Adipocyte (in vitro differentiated cells): ENCODE results near the gene CHD5.

ENCODE experiments used
- DNase-seq: peaks from one replicate; pipeline ENCODE4 v3.0.0-alpha.2; 2015; ENCODE audit warnings: low read depth
- H3K27me3 ChIP-seq: replicated peaks from 2 replicates; pipeline ENCODE4 v1.7.0; 2013; ENCODE audit warnings: mild to moderate bottlenecking, low read length, moderate library complexity; ENCODE audit not compliant: control insufficient read depth, insufficient read depth
- H3K36me3 ChIP-seq: 2 replicates; pipeline ENCODE4 v1.7.0; 2013; ENCODE audit warnings: low read length, mild to moderate bottlenecking, moderate library complexity; ENCODE audit not compliant: control insufficient read depth, insufficient read depth, severe bottlenecking
- H3K4me1 ChIP-seq: 2 replicates; pipeline ENCODE4 v1.7.0; 2013; ENCODE audit warnings: mild to moderate bottlenecking, low read length, moderate library complexity; ENCODE audit not compliant: control insufficient read depth, insufficient read depth
- H3K4me3 ChIP-seq: 2 replicates; pipeline ENCODE4 v1.7.0; 2013; ENCODE audit warnings: mild to moderate bottlenecking, low read length, moderate library complexity
- H3K9ac ChIP-seq: 2 replicates; pipeline ENCODE4 v1.7.0; 2013; ENCODE audit warnings: mild to moderate bottlenecking, low read length, moderate library complexity
- H3K9me3 ChIP-seq: 2 replicates; pipeline ENCODE4 v1.7.0; 2013; ENCODE audit warnings: mild to moderate bottlenecking, low read length, moderate library complexity; ENCODE audit not compliant: control insufficient read depth

The CHD5 gene

DNA sequence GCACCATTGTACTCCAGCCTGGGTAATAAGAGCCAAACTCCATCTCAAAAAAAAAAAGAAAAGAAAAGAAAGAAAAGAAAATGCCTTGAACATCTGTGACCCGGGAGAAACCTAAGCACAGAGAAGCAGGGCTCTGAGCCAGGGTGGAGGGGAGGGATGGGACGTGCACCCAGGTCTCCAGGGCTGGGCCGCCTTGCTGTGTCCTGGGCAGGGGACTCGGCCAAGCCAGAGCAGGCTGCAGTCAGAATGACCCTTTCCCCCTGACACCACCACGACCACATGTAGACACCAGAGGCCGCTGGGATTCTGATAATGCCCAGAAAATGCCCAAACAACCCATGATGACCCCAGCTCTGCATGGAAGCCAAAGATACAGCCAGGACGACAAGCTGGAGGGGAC lies 17.8 kb downstream of the CHD5 start:
- Histone ChIP-seq H3K9ac (no peak overlapping the region), H3K4me1 (no peaks in the 10 kb centered on the region), H3K9me3 (no peaks in the 10 kb centered on the region), H3K27me3 (peaks cover 52% of the 10 kb centered on the region), H3K4me3 (no peak overlapping the region), H3K36me3 (no peaks in the 10 kb centered on the region)
- no peak for DNase-seq

DNA sequence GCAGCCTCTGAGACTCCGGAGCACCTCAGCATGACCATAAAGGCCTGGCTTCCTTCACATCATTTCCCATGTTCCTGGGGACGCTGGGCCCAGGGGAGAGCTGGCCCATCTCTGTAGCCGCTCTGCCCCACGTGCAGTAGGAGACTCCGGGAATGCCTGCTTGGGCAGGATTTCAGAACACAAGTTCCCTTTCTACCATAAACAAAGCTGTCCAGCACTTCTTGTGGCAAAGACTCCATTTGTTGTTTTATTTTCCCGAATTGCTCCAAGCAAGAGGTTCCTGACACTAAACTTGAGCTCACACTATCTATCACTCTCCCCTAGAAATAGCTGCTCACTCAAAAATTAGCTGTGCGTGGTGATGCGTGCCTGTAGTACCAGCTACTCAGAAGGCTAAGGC lies 21.9 kb downstream of the CHD5 start:
- no peak overlapping the region for H3K4me3 ChIP-seq
- peaks cover 32% of the 10 kb centered on the region for H3K27me3 ChIP-seq
- DNase-seq, result no peak
- no peak overlapping the region for H3K9ac ChIP-seq
- H3K36me3 ChIP-seq, result no peaks in the 10 kb centered on the region
- H3K4me1 ChIP-seq, result no peaks in the 10 kb centered on the region
- no peaks in the 10 kb centered on the region for H3K9me3 ChIP-seq

DNA sequence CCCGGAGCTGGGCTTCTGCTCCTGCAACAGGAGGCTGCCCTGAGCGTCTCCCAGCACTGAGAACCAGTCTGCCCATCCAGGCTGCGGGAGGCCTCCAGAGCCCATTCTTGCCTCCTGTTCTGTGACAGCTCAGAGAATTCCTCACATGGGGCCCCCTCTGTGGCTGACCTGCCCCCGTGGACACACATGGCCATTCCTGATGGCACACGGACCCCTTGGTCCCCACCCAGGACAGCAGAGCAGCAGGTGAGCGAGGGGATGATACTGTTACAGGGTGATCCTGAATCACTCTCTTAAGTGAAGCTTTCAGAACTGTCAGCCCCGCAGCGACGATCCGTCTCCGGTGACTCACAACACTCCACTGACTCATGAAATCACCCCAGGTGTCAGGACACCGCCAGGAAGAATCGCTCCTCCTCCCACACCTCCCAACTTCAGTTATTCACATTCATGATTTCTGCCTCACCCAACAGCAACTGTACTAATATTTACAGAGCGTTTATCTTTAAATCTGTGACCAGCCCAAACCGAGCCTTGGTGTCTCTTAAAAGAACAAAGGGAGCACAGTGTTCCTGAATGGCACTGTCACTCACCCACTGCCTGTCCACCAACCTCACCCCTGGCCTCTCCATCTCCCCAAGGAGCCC lies 22.5 kb downstream of the CHD5 start:
- Histone ChIP-seq H3K9ac (no peak overlapping the region), H3K27me3 (peaks cover 32% of the 10 kb centered on the region)

DNA sequence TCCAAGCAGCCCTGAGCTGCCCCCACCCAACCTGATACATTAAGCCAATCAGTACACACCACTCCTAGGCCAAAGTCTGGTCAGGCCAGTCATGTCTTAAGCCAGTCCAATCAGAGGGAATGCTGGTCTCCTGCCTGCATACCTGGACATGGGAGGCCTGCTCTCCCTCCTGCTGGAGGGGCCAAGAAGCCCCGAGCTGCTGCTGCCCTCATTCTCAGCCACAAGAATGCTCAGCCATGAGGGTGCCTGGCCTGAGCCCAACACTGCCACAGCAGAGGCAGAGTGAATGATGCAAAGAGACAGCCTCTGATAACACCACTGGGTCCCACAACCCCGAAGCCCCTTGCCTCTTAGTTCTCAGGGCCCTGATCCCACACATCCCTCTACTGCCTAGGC lies 23.0 kb downstream of the CHD5 start:
- Histone ChIP-seq H3K4me1 (no peaks in the 10 kb centered on the region), H3K4me3 (no peak overlapping the region), H3K9me3 (no peaks in the 10 kb centered on the region), H3K36me3 (no peaks in the 10 kb centered on the region), H3K27me3 (peaks cover 31% of the 10 kb centered on the region), H3K9ac (no peak overlapping the region)
- no peak for DNase-seq

More for the DNA sequence above, 22.5 kb downstream of the CHD5 start:
- DNase-seq, result no peak
- H3K4me1 ChIP-seq, result no peaks in the 10 kb centered on the region
- H3K36me3 ChIP-seq, result no peaks in the 10 kb centered on the region
- no peaks in the 10 kb centered on the region for H3K9me3 ChIP-seq
- H3K4me3 ChIP-seq, result no peak overlapping the region

DNA sequence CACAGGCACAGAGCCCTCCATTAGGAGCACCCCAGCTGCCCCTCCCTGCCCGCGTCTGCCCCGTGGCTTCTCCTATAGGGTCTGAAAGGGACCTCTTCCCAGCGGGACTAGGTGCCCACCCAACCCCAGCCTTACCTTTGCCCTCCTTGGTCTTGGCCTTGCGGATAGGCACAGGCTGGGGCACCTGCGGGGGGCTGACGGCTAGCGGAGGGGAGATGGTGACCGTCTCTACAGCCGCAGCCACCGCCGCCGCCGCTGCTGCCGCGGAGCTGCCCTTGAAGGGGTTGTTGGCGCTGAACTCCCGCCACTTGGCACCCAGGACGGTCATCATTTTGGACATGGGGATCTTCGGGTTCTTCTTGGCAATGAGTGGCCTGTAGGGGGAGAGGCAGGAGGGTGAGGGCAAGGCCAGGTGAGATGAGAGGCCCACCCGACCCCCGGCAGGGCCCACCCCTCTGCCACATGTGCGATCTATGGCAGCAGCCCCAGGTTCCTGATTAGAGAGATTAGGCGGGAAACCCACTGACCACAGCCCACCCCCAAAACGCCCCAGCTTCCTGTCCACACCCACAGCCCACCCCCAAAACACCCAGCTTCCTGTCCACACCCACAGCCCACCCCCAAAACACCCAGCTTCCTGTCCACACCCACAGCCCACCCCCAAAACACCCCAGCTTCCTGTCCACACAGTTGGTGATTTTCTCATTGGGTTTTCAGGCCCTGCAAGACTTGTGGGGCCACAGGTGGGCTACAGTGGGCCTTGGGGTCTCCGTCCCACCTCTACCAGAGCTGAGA lies 25.4 kb downstream of the CHD5 start:
- no peaks in the 10 kb centered on the region for H3K4me1 ChIP-seq
- DNase-seq, result no peak
- H3K4me3 ChIP-seq, result no peak overlapping the region
- H3K9me3 ChIP-seq, result peaks cover 4% of the 10 kb centered on the region
- H3K27me3 ChIP-seq, result peaks cover 35% of the 10 kb centered on the region
- H3K36me3 ChIP-seq, result no peaks in the 10 kb centered on the region
- no peak overlapping the region for H3K9ac ChIP-seq

DNA sequence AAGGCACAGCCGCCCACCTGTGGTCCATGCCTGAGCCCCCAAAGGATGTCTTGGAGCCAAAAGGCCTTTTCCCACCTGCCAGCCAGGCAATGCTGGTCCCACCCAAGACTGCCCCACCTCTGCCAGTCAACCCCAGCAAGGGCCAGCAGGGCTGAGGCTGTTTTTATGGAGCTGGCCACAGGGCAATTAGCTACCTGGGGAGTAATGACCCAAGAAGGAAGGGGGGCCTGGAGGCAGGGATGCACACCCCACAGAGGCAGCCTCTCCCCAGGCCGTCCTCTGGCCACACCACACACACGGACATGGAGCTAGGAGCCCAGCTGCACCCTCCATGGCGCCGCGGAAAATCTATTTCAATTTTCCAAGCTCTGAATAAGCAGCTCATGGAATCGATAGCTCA lies 27.2 kb downstream of the CHD5 start:
- H3K27me3 ChIP-seq, result peaks cover 50% of the 10 kb centered on the region
- peaks cover 8% of the 10 kb centered on the region for H3K9me3 ChIP-seq
- H3K9ac ChIP-seq, result no peak overlapping the region
- no peaks in the 10 kb centered on the region for H3K36me3 ChIP-seq
- DNase-seq, result no peak
- H3K4me3 ChIP-seq, result no peak overlapping the region
- H3K4me1 ChIP-seq, result no peaks in the 10 kb centered on the region

DNA sequence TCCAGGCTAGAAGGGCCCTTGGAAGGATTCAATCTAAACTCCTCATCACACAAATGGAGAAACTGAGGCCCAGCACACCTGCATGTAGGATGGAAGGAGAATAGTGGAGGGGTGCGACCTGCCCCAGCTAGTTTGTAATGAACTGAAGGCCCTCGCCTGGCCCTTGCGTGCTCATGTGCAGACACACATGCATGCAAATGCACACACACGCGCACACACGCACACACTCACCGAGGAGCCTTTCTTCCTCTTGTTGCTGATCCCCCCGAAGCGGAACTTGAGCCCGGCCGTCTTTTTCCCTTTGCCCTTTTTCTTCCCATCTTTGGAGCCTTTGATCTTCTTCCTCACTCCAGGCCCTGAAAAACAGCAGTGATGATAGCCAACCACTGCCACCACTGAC lies 27.9 kb downstream of the CHD5 start:
- Histone ChIP-seq H3K4me1 (no peaks in the 10 kb centered on the region), H3K9me3 (peaks cover 8% of the 10 kb centered on the region), H3K27me3 (peaks cover 49% of the 10 kb centered on the region), H3K4me3 (no peak overlapping the region), H3K36me3 (no peaks in the 10 kb centered on the region), H3K9ac (no peak overlapping the region)
- DNase-seq, result no peak

DNA sequence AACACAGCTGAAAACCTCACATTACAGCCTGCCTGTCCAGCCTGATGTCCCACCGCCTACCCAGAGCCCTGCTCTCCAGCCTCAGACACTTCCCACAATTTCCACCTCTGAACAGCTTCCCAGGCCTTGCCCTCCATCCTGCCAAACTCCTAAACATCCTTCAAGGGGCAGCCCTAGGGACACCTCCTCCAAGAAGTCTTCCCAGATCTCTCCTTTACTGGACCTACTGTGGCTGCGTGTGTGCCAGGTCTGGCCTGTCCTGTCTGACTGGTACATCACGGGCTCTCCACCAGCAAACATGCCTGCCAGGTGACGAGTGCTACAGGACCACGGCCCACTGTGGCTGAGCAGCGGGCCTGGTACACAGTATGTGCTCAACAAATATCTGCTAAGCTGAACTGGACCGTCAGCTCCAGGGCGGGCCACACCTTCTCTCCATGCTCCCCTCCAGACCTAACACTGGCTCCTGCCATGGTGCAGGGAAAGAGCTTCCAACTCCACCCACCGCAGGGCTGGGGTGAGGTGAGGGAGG lies 28.8 kb downstream of the CHD5 start:
- peaks cover 8% of the 10 kb centered on the region for H3K9me3 ChIP-seq
- H3K9ac ChIP-seq, result no peak overlapping the region
- DNase-seq, result no peak
- no peaks in the 10 kb centered on the region for H3K36me3 ChIP-seq
- no peak overlapping the region for H3K4me3 ChIP-seq
- H3K4me1 ChIP-seq, result no peaks in the 10 kb centered on the region
- peaks cover 53% of the 10 kb centered on the region for H3K27me3 ChIP-seq

DNA sequence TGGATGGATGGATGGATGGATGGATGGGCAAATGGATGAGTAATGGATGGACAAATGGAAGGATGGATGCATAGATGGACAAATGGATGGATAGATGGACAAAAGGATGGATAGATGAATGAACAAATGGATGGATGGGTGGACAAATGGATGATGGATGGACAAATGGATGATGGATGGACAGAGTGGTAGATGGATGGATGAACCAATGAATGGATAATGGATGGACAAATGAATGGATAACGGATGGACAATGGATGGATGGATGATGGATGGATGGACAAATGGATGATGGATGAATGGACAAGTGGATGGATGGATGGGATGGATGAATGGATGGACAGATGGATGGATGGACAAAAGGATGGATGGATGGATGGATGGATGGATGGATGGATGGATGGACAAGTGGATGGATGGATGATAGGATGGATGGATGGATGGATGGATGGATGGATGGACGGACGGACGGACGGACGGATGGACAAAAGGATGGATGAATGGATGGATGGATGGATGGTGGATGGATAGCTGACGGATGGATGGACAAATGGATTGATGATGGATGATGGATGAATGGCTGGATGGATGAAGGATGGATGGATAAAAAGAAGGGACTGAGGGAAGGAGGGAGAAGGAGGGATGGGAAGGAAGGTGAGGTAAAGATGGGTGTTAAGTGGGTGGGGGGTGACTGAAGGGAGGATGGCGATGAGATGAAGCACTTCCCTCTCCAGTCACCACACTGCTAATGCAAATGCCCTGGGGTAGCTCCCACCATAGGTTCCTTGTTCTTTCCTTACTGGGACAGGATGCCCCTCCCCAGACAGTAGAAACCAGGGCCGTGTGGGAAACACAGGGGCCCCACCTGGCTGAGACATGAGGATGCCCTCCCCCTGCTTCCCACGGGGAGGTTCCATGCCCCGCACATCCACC lies 29.8 kb downstream of the CHD5 start:
- Histone ChIP-seq H3K4me1 (peaks cover under 1% of the 10 kb centered on the region), H3K36me3 (no peaks in the 10 kb centered on the region), H3K27me3 (peaks cover 62% of the 10 kb centered on the region), H3K9me3 (peaks cover 8% of the 10 kb centered on the region), H3K4me3 (no peak overlapping the region), H3K9ac (no peak overlapping the region)
- no peak for DNase-seq

DNA sequence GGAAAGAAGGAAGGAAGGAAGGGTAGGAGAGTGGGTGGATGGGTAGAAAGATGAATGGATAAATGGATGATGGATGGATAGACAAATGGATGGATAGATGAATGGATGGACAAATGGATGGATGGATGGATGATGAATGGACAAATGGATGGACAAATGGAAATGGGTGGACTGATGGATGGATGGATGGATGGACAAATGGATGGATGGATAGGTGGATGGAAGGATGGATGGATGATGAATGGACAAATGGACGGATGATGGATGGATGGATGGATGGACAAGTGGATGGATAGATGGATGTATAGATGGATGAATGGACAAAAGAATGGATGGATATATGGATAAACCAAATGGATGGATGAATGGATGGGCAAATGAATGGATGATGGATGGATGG lies 30.5 kb downstream of the CHD5 start:
- no peak for DNase-seq
- Histone ChIP-seq H3K9ac (no peak overlapping the region), H3K4me1 (peaks cover 2% of the 10 kb centered on the region), H3K4me3 (no peak overlapping the region), H3K9me3 (peaks cover 8% of the 10 kb centered on the region), H3K36me3 (no peaks in the 10 kb centered on the region), H3K27me3 (peaks cover 68% of the 10 kb centered on the region)
